ENCODE data around the gene C1QTNF4. TPM values are rescaled to one million over a fixed set of nuclear protein-coding genes. Genes with fewer than 3 reads are reported as not detected.

C1QTNF4 gene
- total and polyA plus RNA-seq, 2 of the 13 experiments (the other 11 are each of a cell fraction or from before 2014, with no cell fraction given), result not detected

DNA sequence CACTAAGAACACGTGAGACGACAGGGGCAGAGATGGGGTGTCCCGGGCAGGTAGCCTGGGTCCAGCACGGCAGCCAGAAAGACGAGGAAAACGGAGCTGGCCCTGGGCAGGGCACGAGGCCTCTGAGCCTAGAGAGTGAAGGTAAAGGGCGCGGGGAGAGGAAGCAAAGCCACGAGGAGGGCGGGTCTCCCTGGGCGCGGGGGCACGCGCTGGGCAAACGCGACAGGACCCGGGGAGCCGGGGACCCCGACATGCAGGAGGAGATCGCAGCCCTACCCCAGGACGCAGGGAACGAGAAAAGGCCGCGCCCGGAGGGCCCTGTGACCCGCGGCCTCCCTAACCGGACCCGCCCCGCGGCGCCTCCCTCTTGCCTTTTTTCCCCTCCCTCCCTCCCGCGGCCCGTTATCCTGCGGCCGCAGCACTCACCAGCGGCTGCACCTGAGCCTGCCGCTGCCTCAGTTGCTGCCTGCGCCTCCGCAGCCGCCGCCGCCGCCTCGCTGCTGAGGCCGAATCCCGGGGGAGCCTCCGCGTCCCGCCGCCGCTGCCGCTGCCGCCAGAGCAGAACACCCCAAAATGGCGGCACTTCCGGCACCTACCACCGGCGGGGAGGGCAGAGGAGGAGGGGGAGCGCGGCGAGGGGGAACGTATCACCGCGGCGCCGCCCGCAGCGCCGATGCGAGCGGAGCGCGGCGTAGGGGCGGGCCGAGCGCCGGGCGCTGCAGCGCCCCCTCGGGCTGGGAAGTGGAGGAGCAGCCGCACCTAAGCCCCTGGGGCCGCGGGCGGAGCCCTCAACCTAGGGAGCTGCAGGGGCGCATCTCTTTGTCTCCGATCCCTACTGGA is 41.4 kb downstream of the C1QTNF4 start, which contains the start of gene CELF1 (continued):
- 0 out of 2 replicates have a peak, but pooled peaks have one; percentile 60 for TF ChIP-seq ZNF678 (CRISPR knock-in tag; IDR thresholded peaks at IDR 0.05)
- peak; percentile 95 for TF ChIP-seq GMEB1 (CRISPR knock-in tag; IDR thresholded peaks at IDR 0.05; ENCODE audit: borderline replicate concordance)
- TF ChIP-seq RXRA (CRISPR knock-in tag; IDR thresholded peaks at IDR 0.05), result no peak
- TF ChIP-seq ZNF569 (CRISPR knock-in tag; IDR thresholded peaks at IDR 0.05; ENCODE audit: borderline replicate concordance), result no peak
- 0 out of 2 replicates have a peak, but pooled peaks have one; percentile 60 for TF ChIP-seq IRF1 (CRISPR knock-in tag; IDR thresholded peaks at IDR 0.05; ENCODE audit: low read depth)
- no peak for TF ChIP-seq E2F5 (CRISPR knock-in tag; conservative IDR thresholded peaks at IDR 0.05)
- TF ChIP-seq TERF1 (CRISPR knock-in tag; IDR thresholded peaks at IDR 0.05), result no peak
- TF ChIP-seq NR2F2 (IDR thresholded peaks at IDR 0.05; ENCODE audit: borderline replicate concordance, low read depth), result no peak
- no peak for TF ChIP-seq ZNF264 (CRISPR knock-in tag; IDR thresholded peaks at IDR 0.05)
- TF ChIP-seq THAP8 (CRISPR knock-in tag; IDR thresholded peaks at IDR 0.05; ENCODE audit: borderline replicate concordance), result no peak; the same call in 1 of the 2 replicates
- TF ChIP-seq MBD4 (IDR thresholded peaks at IDR 0.05; ENCODE audit: borderline replicate concordance, low read length), result no peak
- TF ChIP-seq, protein P1, sequence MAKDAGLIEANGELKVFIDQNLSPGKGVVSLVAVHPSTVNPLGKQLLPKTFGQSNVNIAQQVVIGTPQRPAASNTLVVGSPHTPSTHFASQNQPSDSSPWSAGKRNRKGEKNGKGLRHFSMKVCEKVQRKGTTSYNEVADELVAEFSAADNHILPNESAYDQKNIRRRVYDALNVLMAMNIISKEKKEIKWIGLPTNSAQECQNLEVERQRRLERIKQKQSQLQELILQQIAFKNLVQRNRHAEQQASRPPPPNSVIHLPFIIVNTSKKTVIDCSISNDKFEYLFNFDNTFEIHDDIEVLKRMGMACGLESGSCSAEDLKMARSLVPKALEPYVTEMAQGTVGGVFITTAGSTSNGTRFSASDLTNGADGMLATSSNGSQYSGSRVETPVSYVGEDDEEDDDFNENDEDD (CRISPR knock-in tag; IDR thresholded peaks at IDR 0.05; ENCODE audit: borderline replicate concordance), result peak; percentile 49; the same call in 1 of the 2 replicates
- TF ChIP-seq TBX3 (IDR thresholded peaks at IDR 0.05; ENCODE audit: borderline replicate concordance), result no peak
- TF ChIP-seq KMT2A (CRISPR knock-in tag; IDR thresholded peaks at IDR 0.05), result peak; percentile 77
- TF ChIP-seq ZMYM4 (CRISPR knock-in tag; IDR thresholded peaks at IDR 0.05), result peak; percentile 94
- TF ChIP-seq, protein P2, sequence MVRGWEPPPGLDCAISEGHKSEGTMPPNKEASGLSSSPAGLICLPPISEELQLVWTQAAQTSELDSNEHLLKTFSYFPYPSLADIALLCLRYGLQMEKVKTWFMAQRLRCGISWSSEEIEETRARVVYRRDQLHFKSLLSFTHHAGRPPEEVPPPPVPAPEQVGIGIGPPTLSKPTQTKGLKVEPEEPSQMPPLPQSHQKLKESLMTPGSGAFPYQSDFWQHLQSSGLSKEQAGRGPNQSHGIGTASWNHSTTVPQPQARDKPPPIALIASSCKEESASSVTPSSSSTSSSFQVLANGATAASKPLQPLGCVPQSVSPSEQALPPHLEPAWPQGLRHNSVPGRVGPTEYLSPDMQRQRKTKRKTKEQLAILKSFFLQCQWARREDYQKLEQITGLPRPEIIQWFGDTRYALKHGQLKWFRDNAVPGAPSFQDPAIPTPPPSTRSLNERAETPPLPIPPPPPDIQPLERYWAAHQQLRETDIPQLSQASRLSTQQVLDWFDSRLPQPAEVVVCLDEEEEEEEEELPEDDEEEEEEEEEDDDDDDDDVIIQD (CRISPR knock-in tag; IDR thresholded peaks at IDR 0.05; ENCODE audit: low read depth), result 0 out of 2 replicates have a peak, but pooled peaks have one; percentile 26
